HCT116 (cell line): ENCODE results near the gene CRYAB. TPM values are rescaled to one million over a fixed set of nuclear protein-coding genes. Genes with fewer than 3 reads are reported as not detected.

Experiments
- ATAC-seq: fragments of 200-7000 bp; cut with Tn5 transposase; 2 replicates; pipeline ENCODE4 v1.9.1; 2020; ENCODE audit warnings: mild to moderate bottlenecking, moderate library complexity
- BruUV-seq: library from RNA; stranded (reverse); fragments of 400-500 nt; replicated peaks from 2 replicates; lab custom pipeline; 2021; lab: Mats Ljungman, UMichigan
- CTCF ChIA-PET: fragments of 300-600 bp; sonication (Branson Sonifier 250); formaldehyde crosslinking; loops from one replicate; lab custom pipeline; 2021; ENCODE audit warnings: antibody characterized with exemption; lab: Charles Lee
- POLR2A ChIA-PET: fragments of 300-600, 350-600 bp; sonication (Branson Sonifier 250); formaldehyde crosslinking; loops from one replicate; lab custom pipeline; 2021; ENCODE audit warnings: antibody characterized with exemption; lab: Charles Lee
- RAD21 ChIA-PET, 2 experiments: fragments of 300-600 bp; sonication (Branson Sonifier 250); formaldehyde crosslinking; loops; one replicate each; lab custom pipeline; 2023; ENCODE audit warnings: low total read pairs in 2 of 2; ENCODE audit not compliant: uncharacterized antibody in 2 of 2, unreplicated experiment in 2 of 2, low non-redundant PET in 1 of 2; lab: Charles Lee
- DNase-seq: peaks from one replicate; pipeline ENCODE4 v3.0.0-alpha.2; 2010; ENCODE audit warnings: low read depth, low spot score
- H2AFZ ChIP-seq: fragments of 200-600 bp; shearing (Covaris generic), sonication (generic); 2 replicates; pipeline ENCODE4 v1.6.1; 2017; ENCODE audit warnings: low read depth, mixed run types, mixed read lengths, antibody characterized with exemption, low read length; ENCODE audit not compliant: poor library complexity, severe bottlenecking
- H3K27ac ChIP-seq: 2 replicates; pipeline ENCODE4 v1.5.1; 2012; ENCODE audit warnings: low read depth, low read length
- H3K27me3 ChIP-seq: fragments of 200-600 bp; sonication (generic); 2 replicates; pipeline ENCODE4 v1.6.1; 2016; ENCODE audit warnings: mixed run types, low read length, mixed read lengths; ENCODE audit not compliant: insufficient read depth
- H3K36me3 ChIP-seq, 2 experiments: fragments of 200-500 bp in 1 of 2; fragments of 200-600 bp in 1 of 2; sonication (Bioruptor generic) in 1 of 2; sonication (generic) in 1 of 2; 2 replicates each; pipeline versions ENCODE4 v1.5.1 to v1.6.1; 2014 to 2016; ENCODE audit warnings: low read length in 2 of 2, inconsistent platforms in 1 of 2, mixed read lengths in 1 of 2, mixed run types in 1 of 2; ENCODE audit not compliant: insufficient read depth in 2 of 2, control insufficient read depth in 1 of 2
- H3K4me1 ChIP-seq, 2 experiments: fragments of 200-600 bp in 1 of 2; sonication (generic) in 1 of 2; 2 replicates each; pipeline versions ENCODE4 v1.5.1 to v1.6.1; 2012 to 2017; ENCODE audit warnings: low read length in 2 of 2, inconsistent platforms in 1 of 2, mild to moderate bottlenecking in 1 of 2, mixed read lengths in 1 of 2, mixed run types in 1 of 2, moderate library complexity in 1 of 2; ENCODE audit not compliant: insufficient read depth in 2 of 2, control insufficient read depth in 1 of 2
- H3K4me2 ChIP-seq: fragments of 200-600 bp; sonication (generic); 2 replicates; pipeline ENCODE4 v1.6.1; 2017; ENCODE audit warnings: mixed run types, low read length, mixed read lengths
- H3K4me3 ChIP-seq, 2 experiments: fragments of 200-600 bp in 1 of 2; sonication (generic) in 1 of 2; replicated peaks in 1 of 2; 2 replicates each; pipeline ENCODE4 v1.5.1; 2011 to 2016; ENCODE audit warnings: low read length in 2 of 2, control low read depth in 1 of 2, low read depth in 1 of 2, mild to moderate bottlenecking in 1 of 2, mixed read lengths in 1 of 2, mixed run types in 1 of 2
- H3K79me2 ChIP-seq: fragments of 200-600 bp; sonication (generic); 2 replicates; pipeline ENCODE4 v1.6.1; 2017; ENCODE audit warnings: mild to moderate bottlenecking, mixed run types, low read length, moderate library complexity, mixed read lengths; ENCODE audit not compliant: insufficient read depth
- H3K9ac ChIP-seq: fragments of 200-600 bp; sonication (generic); 2 replicates; pipeline ENCODE4 v1.6.1; 2016; ENCODE audit warnings: low read length, mixed read lengths
- H3K9me2 ChIP-seq: fragments of 200-600 bp; sonication (generic), shearing (Covaris generic); 2 replicates; pipeline ENCODE4 v1.6.1; 2017; ENCODE audit warnings: mixed run types, mild to moderate bottlenecking, moderate library complexity; ENCODE audit not compliant: insufficient read depth
- H3K9me3 ChIP-seq, 2 experiments: fragments of 200-500 bp in 1 of 2; fragments of 200-600 bp in 1 of 2; sonication (Bioruptor generic) in 1 of 2; sonication (generic) in 1 of 2; 2 replicates each; pipeline ENCODE4 v1.6.1; 2014 to 2017; ENCODE audit warnings: low read length in 2 of 2, mixed read lengths in 2 of 2, inconsistent platforms in 1 of 2, low read depth in 1 of 2, mild to moderate bottlenecking in 1 of 2, mixed run types in 1 of 2, moderate library complexity in 1 of 2; ENCODE audit not compliant: control insufficient read depth in 1 of 2, insufficient read depth in 1 of 2
- H4K20me1 ChIP-seq: fragments of 200-600 bp; sonication (generic), shearing (Covaris generic); 2 replicates; pipeline ENCODE4 v1.6.1; 2017; ENCODE audit warnings: mixed run types, mild to moderate bottlenecking, moderate library complexity; ENCODE audit not compliant: insufficient read depth
- ATF3 ChIP-seq: IDR thresholded peaks from 2 replicates; pipeline ENCODE4 v1.6.1; 2012
- CBX3 ChIP-seq: IDR thresholded peaks from 2 replicates; pipeline ENCODE4 v1.6.1; 2012; ENCODE audit warnings: low read depth
- CEBPB ChIP-seq: IDR thresholded peaks from 2 replicates; pipeline ENCODE4 v1.6.1; 2012; ENCODE audit warnings: low read depth
- EGR1 ChIP-seq: IDR thresholded peaks from 2 replicates; pipeline ENCODE4 v1.6.1; 2012; ENCODE audit warnings: low read depth
- ELF1 ChIP-seq: IDR thresholded peaks from 2 replicates; pipeline ENCODE4 v1.6.1; 2012; ENCODE audit warnings: low read depth, borderline replicate concordance
- EZH2phosphoT487 ChIP-seq: fragments of 200-600 bp; IDR thresholded peaks from 2 replicates; pipeline ENCODE4 v1.6.1; 2018; ENCODE audit warnings: antibody characterized with exemption, borderline replicate concordance
- FOSL1 ChIP-seq: IDR thresholded peaks from 2 replicates; pipeline ENCODE4 v1.6.1; 2012; ENCODE audit warnings: low read depth
- JUND ChIP-seq: IDR thresholded peaks from 2 replicates; pipeline ENCODE4 v1.6.1; 2012
- MAX ChIP-seq: IDR thresholded peaks from 2 replicates; pipeline ENCODE4 v1.6.1; 2012
- POLR2A ChIP-seq: IDR thresholded peaks from 2 replicates; pipeline ENCODE4 v1.7.0; 2011; ENCODE audit warnings: borderline replicate concordance; ENCODE audit not compliant: insufficient read depth, insufficient read length; ENCODE audit errors: extremely low read depth
- POLR2AphosphoS5 ChIP-seq: IDR thresholded peaks from 2 replicates; pipeline ENCODE4 v1.6.1; 2011; ENCODE audit warnings: mild to moderate bottlenecking, low read depth, low read length, moderate library complexity
- RAD21 ChIP-seq: IDR thresholded peaks from 2 replicates; pipeline ENCODE4 v1.6.1; 2012; ENCODE audit warnings: low read depth, mild to moderate bottlenecking
- REST ChIP-seq: IDR thresholded peaks from 2 replicates; pipeline ENCODE4 v1.6.1; 2012; ENCODE audit warnings: low read depth
- YY1 ChIP-seq: IDR thresholded peaks from 2 replicates; pipeline ENCODE4 v1.6.1; 2011; ENCODE audit warnings: low read length, low read depth, moderate library complexity, mild to moderate bottlenecking; ENCODE audit not compliant: insufficient replicate concordance; ENCODE audit errors: extremely low read depth
- ZFX ChIP-seq: fragments of 450-650 bp; IDR thresholded peaks from 2 replicates; pipeline ENCODE4 v1.6.1; 2017
- intact Hi-C: fragments of 100-400 bp; cut with micrococcal nuclease; formaldehyde crosslinking; loops from 2 replicates; pipeline ENCODE4 v1.10.0; 2022
- total RNA-seq: library from RNA; stranded (reverse); gene quantifications from one replicate; pipeline ENCODE4 v1.2.1, GENCODE V29; 2021; ENCODE audit not compliant: unreplicated experiment

CRYAB gene
- total RNA-seq, 1 experiment from 2014 or later, result not detected

- TF ChIP-seq YY1 (no peak), POLR2AphosphoS5 (no peak), ZFX (no peak)
Measured at GRCh38 chr11:111951565-111951964, 40.0 kb upstream of the CRYAB start (continued).

GRCh38 chr11:111949519-111950426, 38.2 kb upstream of the CRYAB start:
- Histone ChIP-seq H3K4me2 (no peak overlapping the region), H3K27me3 (no peaks in the 10 kb centered on the region), H3K4me3 (no peak overlapping the region), H2AFZ (no peak overlapping the region), H3K9me2 (no peaks in the 10 kb centered on the region), H3K79me2 (no peaks in the 10 kb centered on the region), H4K20me1 (no peaks in the 10 kb centered on the region), H3K9me3 (no peaks in the 10 kb centered on the region; a peak in 1 of 4 replicates), H3K9ac (no peak overlapping the region), H3K36me3 (no peaks in the 10 kb centered on the region), H3K4me1 (no peaks in the 10 kb centered on the region), H3K27ac (no peak overlapping the region)
- TF ChIP-seq JUND (no peak), EGR1 (no peak), ZFX (no peak)
- ATAC-seq, result no peak
- DNase-seq, result no peak
- BruUV-seq, result no TSS peak
- ChIA-PET POLR2A (no interaction called here), RAD21 (no interaction called here), CTCF (no interaction called here)
- intact Hi-C loops, result no loop called here

- Histone ChIP-seq H3K79me2 (no peaks in the 10 kb centered on the region), H3K27ac (no peak overlapping the region), H3K36me3 (no peaks in the 10 kb centered on the region), H2AFZ (no peak overlapping the region), H3K4me3 (no peak overlapping the region), H3K9me2 (no peaks in the 10 kb centered on the region), H4K20me1 (no peaks in the 10 kb centered on the region), H3K4me2 (no peak overlapping the region), H3K4me1 (no peaks in the 10 kb centered on the region), H3K27me3 (no peaks in the 10 kb centered on the region), H3K9me3 (no peaks in the 10 kb centered on the region; a peak in 1 of 4 replicates), H3K9ac (no peak overlapping the region)
- BruUV-seq, result no TSS peak
- intact Hi-C loops, result no loop called here
- DNase-seq, result no peak
- no peak for ATAC-seq
- ChIA-PET POLR2A (no interaction called here), RAD21 (interaction anchor here in 1 of 2 experiments (0.7 kb wide), 1 partner anchor 16 kb away, joined by 3 read pairs; no protein-coding TSS in a partner anchor), CTCF (no interaction called here)
- TF ChIP-seq CBX3, result no peak
- TF ChIP-seq REST, result no peak
- TF ChIP-seq ELF1, result no peak
- TF ChIP-seq FOSL1, result no peak
- no peak for TF ChIP-seq EZH2phosphoT487
- no peak for TF ChIP-seq POLR2A
- no peak for TF ChIP-seq MAX
- TF ChIP-seq ATF3, result no peak
- TF ChIP-seq RAD21, result no peak
- no peak for TF ChIP-seq POLR2AphosphoS5
- TF ChIP-seq CEBPB, result no peak
Measured at GRCh38 chr11:111947143-111947542, 35.6 kb upstream of the CRYAB start.
